ENCODE results near the gene BMP2.

BMP2 gene

GRCh38 chr20:6767536-6768227, at the start of gene BMP2:
TSS of gene BMP2 (plus strand) at chr20:6767686. CDS start at chr20:6770127, 2,441 bp downstream.
- no peak for DNase-seq (ENCODE audit: low read depth in 2 of 2)

GRCh38 chr20:6718662-6719368, 48.7 kb upstream of the BMP2 start:
- DNase-seq (ENCODE audit: low read depth in 2 of 2), result no peak

- DNase-seq (ENCODE audit: low read depth in 2 of 2), result no peak
Measured at GRCh38 chr20:6719369-6719721, 48.1 kb upstream of the BMP2 start.

- no peak for DNase-seq (ENCODE audit: low read depth in 2 of 2)
Measured at GRCh38 chr20:6726761-6727160, 40.7 kb upstream of the BMP2 start.

DNA sequence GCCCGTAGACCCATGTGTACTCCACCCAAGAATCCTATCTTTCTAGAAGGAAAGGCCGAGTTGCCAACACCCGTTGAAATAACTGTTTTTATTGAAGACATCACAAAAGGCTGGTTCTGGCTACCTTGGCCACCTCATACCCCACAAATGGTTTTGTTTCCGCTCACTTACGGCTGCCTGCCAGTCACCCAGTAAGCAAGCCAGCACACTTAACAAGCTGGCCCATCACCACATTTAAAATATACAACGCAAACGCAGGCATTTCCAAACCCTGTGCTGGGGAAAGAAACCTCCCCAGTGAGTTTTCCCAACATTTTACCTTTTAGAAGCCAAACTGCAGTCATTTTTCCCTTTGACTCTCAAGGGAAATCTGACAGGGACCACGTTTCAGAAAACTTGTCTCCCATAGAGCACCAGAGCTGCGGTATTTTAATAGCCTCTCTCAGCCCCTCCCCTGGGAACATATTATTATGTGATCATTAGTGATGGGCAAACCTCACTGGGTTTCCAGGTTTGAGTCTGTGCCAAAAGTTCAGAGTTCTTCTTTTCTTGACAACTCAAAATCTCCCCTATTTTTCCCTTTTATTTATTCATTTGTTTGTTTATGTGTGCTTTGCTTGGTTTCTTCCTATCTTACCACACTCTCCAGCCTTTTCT, 36.7 kb upstream of the BMP2 start:
- no peak for DNase-seq (ENCODE audit: low read depth in 2 of 2)

DNA sequence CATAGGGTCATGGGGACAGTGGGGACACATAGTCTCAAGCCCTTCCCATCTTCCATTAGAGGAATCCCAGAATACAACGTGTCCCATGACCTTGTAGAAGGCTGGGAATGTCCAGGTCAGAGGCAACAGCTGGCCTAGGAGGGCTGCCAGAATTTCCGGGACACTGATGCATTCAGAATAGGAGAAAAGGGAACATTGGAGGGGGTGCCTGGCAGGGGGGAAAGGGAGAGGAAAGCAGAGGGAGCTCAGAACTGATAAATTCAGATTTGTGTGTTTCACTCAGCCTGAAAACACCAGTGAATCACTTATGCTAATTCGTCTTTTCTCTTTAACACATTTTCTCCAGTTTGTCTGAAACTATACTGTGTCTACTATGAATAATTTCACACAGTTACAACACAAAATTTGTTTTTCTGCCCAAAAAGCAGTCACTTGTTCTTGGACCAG, 35.5 kb upstream of the BMP2 start:
- no peak for DNase-seq (ENCODE audit: low read depth in 2 of 2)

DNA sequence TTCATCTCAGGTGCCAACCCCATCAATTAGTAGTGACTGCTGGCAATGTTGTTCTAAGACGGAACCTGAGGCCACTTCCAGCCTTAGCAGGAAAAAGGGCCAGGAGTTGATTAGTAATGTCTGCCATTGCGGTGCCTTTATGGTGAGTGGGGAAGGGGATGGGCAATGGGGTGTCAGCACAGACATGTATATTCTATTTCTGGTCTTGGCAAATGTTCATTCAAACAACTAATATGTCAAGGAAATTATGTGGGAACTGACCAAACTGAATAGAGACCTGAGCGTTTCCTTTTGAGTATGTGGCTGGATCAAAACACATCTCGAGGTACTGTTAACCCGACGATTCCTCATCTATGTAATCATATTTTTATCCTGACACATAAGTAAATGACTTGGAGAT, 34.6 kb upstream of the BMP2 start:
- no peak for DNase-seq (ENCODE audit: low read depth in 2 of 2)

GRCh38 chr20:6733965-6734364, 33.5 kb upstream of the BMP2 start:
- no peak for DNase-seq (ENCODE audit: low read depth in 2 of 2)

GRCh38 chr20:6735942-6736845, 31.3 kb upstream of the BMP2 start:
- DNase-seq (ENCODE audit: low read depth in 2 of 2), result no peak

GRCh38 chr20:6739406-6739805, 28.1 kb upstream of the BMP2 start:
- DNase-seq (ENCODE audit: low read depth in 2 of 2), result no peak

DNA sequence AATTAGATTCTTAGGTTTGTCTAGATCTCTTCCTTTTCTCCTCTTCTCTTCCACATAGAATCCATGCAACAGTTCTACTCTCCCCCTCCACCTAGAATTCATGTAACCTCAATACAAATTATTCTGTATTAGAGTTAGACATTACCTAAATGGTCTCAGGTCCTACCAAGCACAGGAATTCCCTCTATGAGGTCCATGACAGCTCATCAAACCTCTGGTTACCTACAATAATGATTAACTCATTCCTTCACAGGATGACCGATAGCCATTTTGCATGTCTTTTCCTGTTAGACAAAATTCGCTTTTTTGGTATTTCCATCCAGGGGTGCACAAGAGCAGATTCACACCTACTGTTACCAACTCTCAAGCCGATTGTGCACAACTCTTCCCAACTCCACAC, 27.4 kb upstream of the BMP2 start:
- DNase-seq (ENCODE audit: low read depth in 2 of 2), result no peak

- DNase-seq (ENCODE audit: low read depth in 2 of 2), result no peak
Measured at GRCh38 chr20:6744180-6744579, 23.3 kb upstream of the BMP2 start.

- no peak for DNase-seq (ENCODE audit: low read depth in 2 of 2)
Measured at GRCh38 chr20:6744805-6745204, 22.7 kb upstream of the BMP2 start.

DNA sequence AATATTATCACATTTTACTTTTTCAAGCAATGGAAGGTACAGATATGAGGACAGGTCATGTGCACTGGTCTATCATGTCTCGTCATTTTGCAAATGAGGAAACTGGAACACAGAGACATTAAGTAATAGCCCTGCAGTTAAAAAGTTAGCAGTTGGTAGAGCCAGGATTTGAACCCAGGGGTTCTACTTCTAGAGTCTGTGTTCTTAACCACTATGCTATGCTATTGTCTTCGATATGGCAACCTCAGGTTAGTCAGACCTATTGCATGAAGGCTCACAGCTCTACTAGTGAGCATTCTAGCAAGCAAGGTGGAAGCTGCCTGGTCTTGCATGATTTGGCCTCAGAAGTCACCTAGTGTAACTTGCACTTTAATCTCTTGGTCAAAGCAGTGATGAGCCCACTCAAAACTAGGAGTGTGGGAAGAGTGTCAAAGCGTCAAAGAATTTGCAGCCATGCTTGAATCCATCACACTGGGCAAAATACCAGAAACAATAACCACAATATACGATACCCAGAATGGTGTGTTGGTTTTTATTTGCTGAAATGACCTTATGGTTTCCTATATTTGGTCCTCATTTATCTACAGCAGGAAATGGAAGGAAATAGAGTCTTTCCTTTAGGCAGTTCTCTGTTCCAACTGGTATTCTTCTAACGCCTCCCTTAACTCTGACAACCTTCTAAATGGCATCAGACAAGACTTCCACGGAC, 20.4 kb upstream of the BMP2 start:
- DNase-seq (ENCODE audit: low read depth in 2 of 2), result no peak

DNA sequence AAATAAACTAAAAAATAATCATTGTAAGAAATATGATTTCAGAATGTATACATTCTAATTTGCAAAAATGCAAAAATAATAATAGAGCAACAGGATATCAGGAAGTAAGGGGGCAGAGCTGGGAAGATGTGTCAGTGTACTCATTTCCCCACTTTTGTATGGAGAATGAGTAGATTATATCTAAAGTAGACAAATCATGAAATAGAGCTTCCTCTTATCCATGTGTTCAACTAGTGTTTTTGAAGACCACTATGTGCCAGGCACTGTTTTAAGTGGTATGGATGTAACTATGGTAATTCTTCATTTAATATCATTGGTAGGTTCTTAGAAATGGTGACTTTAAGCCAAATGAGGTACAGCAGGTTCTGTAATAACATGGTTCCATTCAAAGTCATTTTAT, 17.0 kb upstream of the BMP2 start:
- DNase-seq (ENCODE audit: low read depth in 2 of 2), result no peak

DNA sequence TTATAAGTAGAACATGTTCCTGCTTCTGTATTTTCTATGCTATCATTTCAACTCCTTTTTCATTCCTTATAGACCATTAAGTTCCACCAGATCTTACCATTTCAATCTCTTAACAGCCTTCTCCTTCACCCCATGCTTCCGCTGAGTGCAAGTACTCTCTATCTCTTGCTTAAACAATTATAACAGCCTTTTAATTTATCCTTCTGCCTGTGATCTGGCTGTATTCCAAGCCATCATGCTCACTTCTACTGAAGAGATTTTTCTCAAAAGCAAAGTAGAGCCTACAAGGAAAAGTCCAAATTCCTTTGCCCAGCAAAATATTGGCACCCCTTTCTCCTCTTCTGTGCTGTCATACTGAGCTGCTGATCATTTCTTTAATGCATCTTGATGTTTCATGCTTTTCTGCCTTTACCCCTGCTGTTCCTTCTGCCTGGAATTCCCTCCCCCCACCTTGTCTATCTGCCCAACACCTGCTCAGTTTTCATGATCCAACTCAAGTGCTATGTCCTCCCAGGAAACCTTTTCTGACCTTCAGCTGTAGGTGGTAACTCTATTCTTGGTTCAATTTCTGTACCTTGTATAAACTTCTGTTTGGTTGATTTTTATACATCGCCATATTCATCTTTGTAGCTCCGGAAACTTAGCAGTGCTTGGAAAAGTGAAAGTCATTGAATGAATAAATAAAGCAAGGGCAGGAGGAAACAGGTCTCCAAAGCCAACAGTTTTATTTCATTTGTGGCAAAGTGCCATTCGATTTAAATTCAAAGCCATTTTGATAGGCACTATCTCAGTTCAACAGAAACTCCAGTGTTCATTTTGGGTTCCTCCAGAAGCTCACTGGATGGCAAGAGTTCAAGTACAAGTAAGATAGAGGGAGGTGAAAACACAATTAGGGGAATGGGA, 10.5 kb upstream of the BMP2 start:
- no peak for DNase-seq (ENCODE audit: low read depth in 2 of 2)

GRCh38 chr20:6764619-6765018, 2.9 kb upstream of the BMP2 start:
- DNase-seq (ENCODE audit: low read depth in 2 of 2), result no peak

GRCh38 chr20:6765469-6766058, 1.9 kb upstream of the BMP2 start:
- DNase-seq (ENCODE audit: low read depth in 2 of 2), result peak; percentile 47 to 53

DNA sequence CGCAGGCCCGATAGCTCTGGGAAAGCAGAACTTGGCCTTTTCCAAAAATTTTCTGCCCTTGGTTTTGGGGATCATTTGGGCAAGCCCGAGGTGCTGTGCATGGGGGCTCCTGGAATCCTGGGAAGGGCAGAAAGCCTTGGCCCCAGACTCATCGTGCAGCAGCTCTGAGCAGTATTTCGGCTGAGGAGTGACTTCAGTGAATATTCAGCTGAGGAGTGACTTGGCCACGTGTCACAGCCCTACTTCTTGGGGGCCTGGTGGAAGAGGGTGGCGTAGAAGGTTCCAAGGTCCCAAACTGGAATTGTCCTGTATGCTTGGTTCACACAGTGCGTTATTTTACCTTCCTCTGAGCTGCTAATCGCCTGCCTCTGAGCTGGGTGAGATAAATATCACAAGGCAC, 1.1 kb upstream of the BMP2 start:
- no peak for DNase-seq (ENCODE audit: low read depth in 2 of 2)

GRCh38 chr20:6767126-6767535, 355 bp upstream of the BMP2 start:
- no peak for DNase-seq (ENCODE audit: low read depth in 2 of 2)
